HFFc6 (cell line): ENCODE data around the gene CDH2. TPM values are rescaled to one million over a fixed set of nuclear protein-coding genes. Genes with fewer than 3 reads are reported as not detected.

Source experiments
- DNase-seq: peaks from one replicate; pipeline ENCODE4 v3.0.0-alpha.2; 2018
- H3K27ac Mint-ChIP-seq: 2 replicates; pipeline ENCODE4 v1.8.0; 2020; ENCODE audit warnings: mild to moderate bottlenecking, mixed read lengths
- H3K27me3 Mint-ChIP-seq: 2 replicates; pipeline ENCODE4 v1.8.0; 2021; ENCODE audit warnings: mild to moderate bottlenecking, moderate library complexity, mixed read lengths; ENCODE audit not compliant: insufficient read depth
- H3K36me3 Mint-ChIP-seq: 2 replicates; pipeline ENCODE4 v1.8.0; 2021; ENCODE audit warnings: low read depth, mixed read lengths
- H3K4me1 Mint-ChIP-seq: 2 replicates; pipeline ENCODE4 v1.8.0; 2020; ENCODE audit warnings: low read depth, mixed read lengths
- H3K4me3 Mint-ChIP-seq: 2 replicates; pipeline ENCODE4 v1.8.0; 2020; ENCODE audit warnings: mild to moderate bottlenecking, moderate library complexity, mixed read lengths
- H3K9me3 Mint-ChIP-seq: 2 replicates; pipeline ENCODE4 v1.8.0; 2020; ENCODE audit warnings: mild to moderate bottlenecking, mixed read lengths
- total RNA-seq, 6 experiments: library from RNA; stranded (reverse); fragmentation: NEBNext Ultra II Directional; extraction: Animal tissue kit (Norgen Biotek cat#: 25700); gene quantifications; 2 replicates in 1 of 6; 3 replicates in 5 of 6; pipeline ENCODE4 v1.2.3, GENCODE V29; 2021
- TF ChIP-seq, protein P1 (sequence below): fragments of 200-600 bp; sonication (generic); IDR thresholded peaks from 2 replicates; pipeline ENCODE4 v1.5.0; 2021; ENCODE audit warnings: antibody characterized with exemption, mild to moderate bottlenecking

CDH2 gene
- total RNA-seq, 6 experiments from 2014 or later: 194 to 317 (median 206) TPM

- Mint-ChIP-seq H3K9me3 (no peaks in the 10 kb centered on the region), H3K4me3 (no peak overlapping the region), H3K36me3 (peaks cover 21% of the 10 kb centered on the region), H3K4me1 (peaks cover 77% of the 10 kb centered on the region), H3K27ac (no peak overlapping the region), H3K27me3 (no peaks in the 10 kb centered on the region; the same call in 1 of the 2 replicates)
- DNase-seq: no peak
- TF ChIP-seq, protein P1, sequence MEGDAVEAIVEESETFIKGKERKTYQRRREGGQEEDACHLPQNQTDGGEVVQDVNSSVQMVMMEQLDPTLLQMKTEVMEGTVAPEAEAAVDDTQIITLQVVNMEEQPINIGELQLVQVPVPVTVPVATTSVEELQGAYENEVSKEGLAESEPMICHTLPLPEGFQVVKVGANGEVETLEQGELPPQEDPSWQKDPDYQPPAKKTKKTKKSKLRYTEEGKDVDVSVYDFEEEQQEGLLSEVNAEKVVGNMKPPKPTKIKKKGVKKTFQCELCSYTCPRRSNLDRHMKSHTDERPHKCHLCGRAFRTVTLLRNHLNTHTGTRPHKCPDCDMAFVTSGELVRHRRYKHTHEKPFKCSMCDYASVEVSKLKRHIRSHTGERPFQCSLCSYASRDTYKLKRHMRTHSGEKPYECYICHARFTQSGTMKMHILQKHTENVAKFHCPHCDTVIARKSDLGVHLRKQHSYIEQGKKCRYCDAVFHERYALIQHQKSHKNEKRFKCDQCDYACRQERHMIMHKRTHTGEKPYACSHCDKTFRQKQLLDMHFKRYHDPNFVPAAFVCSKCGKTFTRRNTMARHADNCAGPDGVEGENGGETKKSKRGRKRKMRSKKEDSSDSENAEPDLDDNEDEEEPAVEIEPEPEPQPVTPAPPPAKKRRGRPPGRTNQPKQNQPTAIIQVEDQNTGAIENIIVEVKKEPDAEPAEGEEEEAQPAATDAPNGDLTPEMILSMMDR: no peak
Observed at GRCh38 chr18:28167835-28168349, 9.0 kb downstream of the CDH2 start.

- Mint-ChIP-seq H3K4me3 (no peak overlapping the region), H3K4me1 (peaks cover 89% of the 10 kb centered on the region), H3K9me3 (no peaks in the 10 kb centered on the region), H3K27ac (no peak overlapping the region; the same call in 1 of the 2 replicates), H3K36me3 (peaks cover 16% of the 10 kb centered on the region), H3K27me3 (no peaks in the 10 kb centered on the region; the same call in 1 of the 2 replicates)
- DNase-seq: no peak
- TF ChIP-seq, protein P1: no peak
Observed at GRCh38 chr18:28164771-28165483, 12.0 kb downstream of the CDH2 start.

DNA sequence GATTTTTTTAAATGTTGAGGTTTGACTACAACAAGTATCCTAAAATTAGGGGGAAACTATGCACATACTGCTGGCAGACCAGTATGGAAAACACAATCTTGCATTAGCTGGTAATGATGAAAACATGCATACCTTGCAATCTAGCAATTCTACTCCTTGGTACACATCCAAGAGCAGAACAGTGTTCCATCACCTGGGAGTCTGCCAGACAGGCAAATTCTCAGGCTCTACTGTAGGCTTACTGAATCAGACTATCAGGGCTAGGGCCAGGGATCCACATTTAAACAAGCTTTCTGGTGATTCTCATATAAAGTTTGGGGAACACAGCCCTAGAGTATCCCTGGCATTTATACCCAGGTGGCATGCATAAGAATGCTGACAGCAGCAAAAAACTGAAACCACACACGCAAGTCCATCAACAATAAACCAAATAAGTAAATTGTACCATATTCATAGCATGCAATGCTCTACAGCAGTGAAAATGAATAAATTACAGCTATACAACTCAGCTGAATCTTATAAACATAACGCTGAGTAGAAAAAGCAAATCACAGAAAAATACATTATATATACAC is 13.6 kb downstream of the CDH2 start:
- peaks cover 85% of the 10 kb centered on the region for H3K4me1 Mint-ChIP-seq
- TF ChIP-seq, protein P1: no peak
- peaks cover 16% of the 10 kb centered on the region for H3K36me3 Mint-ChIP-seq
- peak overlapping the region; percentile 66 for H3K27ac Mint-ChIP-seq
- no peak overlapping the region; the same call in 1 of the 2 replicates for H3K4me3 Mint-ChIP-seq
- H3K9me3 Mint-ChIP-seq: no peaks in the 10 kb centered on the region
- H3K27me3 Mint-ChIP-seq: no peaks in the 10 kb centered on the region; the same call in 1 of the 2 replicates
- peak; percentile 62 for DNase-seq

- H3K4me3 Mint-ChIP-seq: no peak overlapping the region
Observed at GRCh38 chr18:28161608-28162599, 15.0 kb downstream of the CDH2 start.

More at GRCh38 chr18:28161608-28162599, 15.0 kb downstream of the CDH2 start:
- H3K4me1 Mint-ChIP-seq: peaks cover 83% of the 10 kb centered on the region
- DNase-seq: peak; percentile 52
- TF ChIP-seq, protein P1: no peak
- peak overlapping the region; percentile 66 for H3K27ac Mint-ChIP-seq
- no peaks in the 10 kb centered on the region for H3K9me3 Mint-ChIP-seq
- peaks cover 10% of the 10 kb centered on the region for H3K36me3 Mint-ChIP-seq
- no peaks in the 10 kb centered on the region; the same call in 1 of the 2 replicates for H3K27me3 Mint-ChIP-seq
